Mesodermal cell (in vitro differentiated cells): ENCODE data around the gene SLC25A26.

Source experiments
- H3K27ac ChIP-seq: 2 replicates; pipeline ENCODE4 v1.7.0; 2013; ENCODE audit warnings: mild to moderate bottlenecking, low read depth, low read length, moderate library complexity; ENCODE audit not compliant: severe bottlenecking
- H3K36me3 ChIP-seq: 2 replicates; pipeline ENCODE4 v1.7.1; 2013; ENCODE audit warnings: mild to moderate bottlenecking, low read length, moderate library complexity; ENCODE audit not compliant: control insufficient read depth, insufficient read depth
- H3K4me1 ChIP-seq: one replicate; pipeline ENCODE4 v1.7.1; 2013; ENCODE audit warnings: mild to moderate bottlenecking, low read length; ENCODE audit not compliant: insufficient read depth, control insufficient read depth, poor library complexity, severe bottlenecking
- H3K4me3 ChIP-seq: 2 replicates; pipeline ENCODE4 v1.7.0; 2013; ENCODE audit warnings: low read length, control low read depth, mild to moderate bottlenecking; ENCODE audit not compliant: insufficient read depth, poor library complexity, severe bottlenecking; ENCODE audit errors: extremely low read depth
- H3K9me3 ChIP-seq: 2 replicates; pipeline ENCODE4 v1.7.1; 2013; ENCODE audit warnings: mild to moderate bottlenecking, low read length, moderate library complexity; ENCODE audit not compliant: control insufficient read depth
- WGBS, 2 experiments: methylation state at CpG; one replicate each; pipeline ENCODE4 v1.1.5; 2013; ENCODE audit warnings: missing lambda C conversion rate in 2 of 2; ENCODE audit not compliant: insufficient coverage in 2 of 2; 5-methylcytosine and 5-hydroxymethylcytosine counted together

Gene SLC25A26

GRCh38 chr3:66242788-66243464 is 22.1 kb downstream of the SLC25A26 start:
- Histone ChIP-seq H3K4me1 (no peaks in the 10 kb centered on the region), H3K27ac (no peak overlapping the region), H3K36me3 (peaks cover 30% of the 10 kb centered on the region), H3K9me3 (peaks cover 15% of the 10 kb centered on the region), H3K4me3 (no peak overlapping the region)
- WGBS, 2 experiments: no CpG with 5 or more reads among the region's 3 CpGs

- H3K27ac ChIP-seq: no peak overlapping the region
- no peaks in the 10 kb centered on the region for H3K4me1 ChIP-seq
- WGBS, 2 experiments: no CpG with 5 or more reads among the region's 2 CpGs
- H3K36me3 ChIP-seq: peaks cover 11% of the 10 kb centered on the region
- no peak overlapping the region for H3K4me3 ChIP-seq
- H3K9me3 ChIP-seq: no peaks in the 10 kb centered on the region
These were observed 27.8 kb downstream of the SLC25A26 start for GRCh38 chr3:66248641-66249040.

- H3K9me3 ChIP-seq: no peaks in the 10 kb centered on the region
- no peak overlapping the region for H3K4me3 ChIP-seq
- H3K4me1 ChIP-seq: no peaks in the 10 kb centered on the region
- H3K27ac ChIP-seq: no peak overlapping the region
- no peaks in the 10 kb centered on the region for H3K36me3 ChIP-seq
- WGBS, 2 experiments: 71 to 86% methylated on average over 4 of the region's 6 CpGs
These were observed 33.2 kb downstream of the SLC25A26 start for GRCh38 chr3:66253790-66254620.

- no CpG with 5 or more reads among the region's 3 CpGs for WGBS, 2 experiments
- Histone ChIP-seq H3K27ac (no peak overlapping the region), H3K4me1 (no peaks in the 10 kb centered on the region), H3K36me3 (no peaks in the 10 kb centered on the region), H3K4me3 (no peak overlapping the region), H3K9me3 (no peaks in the 10 kb centered on the region)
These were observed 35.1 kb downstream of the SLC25A26 start for GRCh38 chr3:66255865-66256264.

GRCh38 chr3:66256806-66257205 is 36.0 kb downstream of the SLC25A26 start:
- Histone ChIP-seq H3K36me3 (no peaks in the 10 kb centered on the region), H3K4me3 (no peak overlapping the region), H3K4me1 (no peaks in the 10 kb centered on the region), H3K27ac (no peak overlapping the region), H3K9me3 (no peaks in the 10 kb centered on the region)
- no CpG with 5 or more reads among the region's 2 CpGs for WGBS, 2 experiments

- WGBS, 2 experiments: 89% methylated on average over 4 to 6 of the region's 9 CpGs
- no peaks in the 10 kb centered on the region for H3K36me3 ChIP-seq
- H3K4me1 ChIP-seq: no peaks in the 10 kb centered on the region
- no peaks in the 10 kb centered on the region for H3K9me3 ChIP-seq
- H3K27ac ChIP-seq: no peak overlapping the region
- H3K4me3 ChIP-seq: no peak overlapping the region
These were observed 38.9 kb downstream of the SLC25A26 start for GRCh38 chr3:66259566-66260255.

GRCh38 chr3:66260431-66260830 is 39.6 kb downstream of the SLC25A26 start:
- no peak overlapping the region for H3K27ac ChIP-seq
- 86 to 100% methylated on average over 2 of the region's 4 CpGs for WGBS, 2 experiments

GRCh38 chr3:66261355-66261754 is 40.6 kb downstream of the SLC25A26 start:
- H3K4me1 ChIP-seq: no peaks in the 10 kb centered on the region
- no peak overlapping the region for H3K4me3 ChIP-seq
- H3K27ac ChIP-seq: no peak overlapping the region
- H3K9me3 ChIP-seq: no peaks in the 10 kb centered on the region
- no peaks in the 10 kb centered on the region for H3K36me3 ChIP-seq
- 96% methylated on average over 3 of the region's 4 CpGs for WGBS, 2 experiments

More at GRCh38 chr3:66260431-66260830, 39.6 kb downstream of the SLC25A26 start:
- Histone ChIP-seq H3K36me3 (no peaks in the 10 kb centered on the region), H3K4me1 (no peaks in the 10 kb centered on the region), H3K9me3 (no peaks in the 10 kb centered on the region), H3K4me3 (no peak overlapping the region)

GRCh38 chr3:66265649-66266048 is 44.8 kb downstream of the SLC25A26 start:
- Histone ChIP-seq H3K27ac (no peak overlapping the region), H3K4me3 (no peak overlapping the region), H3K9me3 (no peaks in the 10 kb centered on the region), H3K36me3 (no peaks in the 10 kb centered on the region), H3K4me1 (no peaks in the 10 kb centered on the region)
- WGBS, 2 experiments: 83% methylated on average over 1 of the region's 2 CpGs; no CpG with 5 or more reads in 1 of the 2 experiments

GRCh38 chr3:66266551-66266950 is 45.8 kb downstream of the SLC25A26 start:
- H3K36me3 ChIP-seq: no peaks in the 10 kb centered on the region
- no peaks in the 10 kb centered on the region for H3K9me3 ChIP-seq
- no peak overlapping the region for H3K4me3 ChIP-seq
- H3K27ac ChIP-seq: no peak overlapping the region
- H3K4me1 ChIP-seq: no peaks in the 10 kb centered on the region
